ENCODE results near the gene ENKD1.

ENKD1 gene

DNA sequence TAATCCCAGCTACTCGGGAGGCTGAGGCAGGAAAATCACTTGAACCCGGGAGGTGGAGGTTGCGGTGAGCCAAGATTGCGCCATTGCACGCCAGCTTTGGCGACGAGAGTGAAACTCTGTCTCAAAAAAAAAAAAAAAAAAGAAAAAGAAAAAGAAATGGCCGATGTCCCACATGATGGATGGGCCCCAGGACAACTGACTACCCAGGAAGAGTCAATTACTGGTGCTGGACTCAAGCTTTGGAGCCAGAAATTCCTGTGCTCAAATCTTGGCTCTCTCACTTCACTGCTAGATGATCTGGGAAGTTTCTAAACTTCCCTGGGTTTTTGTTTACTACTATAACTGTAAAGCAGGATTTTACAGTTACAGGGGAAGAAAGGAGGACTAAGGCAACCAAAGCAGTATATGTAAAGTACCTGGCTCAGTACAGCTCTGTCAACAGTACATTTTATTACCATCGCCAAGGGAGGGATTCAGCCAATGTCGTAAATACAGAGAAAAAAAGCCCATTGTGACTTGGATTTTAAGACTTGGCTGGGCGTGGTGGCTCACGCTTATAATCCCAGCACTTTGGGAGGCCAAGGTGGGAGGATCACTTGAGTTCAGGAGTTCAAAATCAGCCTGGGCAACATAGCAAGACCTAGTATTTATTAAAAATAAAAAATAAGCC, 11.9 kb upstream of the ENKD1 start:
- no peak for DNase-seq (ENCODE audit: low read depth)

DNA sequence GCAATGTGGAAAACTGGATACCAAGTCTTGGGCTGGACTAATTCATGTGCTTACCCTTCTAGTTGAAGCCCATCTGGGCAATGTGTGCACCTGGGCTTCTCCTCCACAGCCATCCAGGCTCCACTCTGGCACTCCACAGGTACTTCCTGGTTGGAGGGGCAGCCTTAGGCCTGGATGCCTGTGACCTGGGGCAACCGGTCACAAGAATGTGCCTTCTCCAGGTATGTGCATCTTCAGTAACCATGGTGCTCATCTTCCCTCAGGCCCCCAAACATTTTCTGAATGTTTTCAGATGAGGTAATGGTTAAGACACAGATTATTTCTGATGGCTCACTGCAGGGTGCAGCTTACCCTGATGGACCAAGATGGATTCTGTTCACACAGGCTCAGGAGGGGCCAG, 11.2 kb upstream of the ENKD1 start:
- DNase-seq (ENCODE audit: low read depth), result no peak

DNA sequence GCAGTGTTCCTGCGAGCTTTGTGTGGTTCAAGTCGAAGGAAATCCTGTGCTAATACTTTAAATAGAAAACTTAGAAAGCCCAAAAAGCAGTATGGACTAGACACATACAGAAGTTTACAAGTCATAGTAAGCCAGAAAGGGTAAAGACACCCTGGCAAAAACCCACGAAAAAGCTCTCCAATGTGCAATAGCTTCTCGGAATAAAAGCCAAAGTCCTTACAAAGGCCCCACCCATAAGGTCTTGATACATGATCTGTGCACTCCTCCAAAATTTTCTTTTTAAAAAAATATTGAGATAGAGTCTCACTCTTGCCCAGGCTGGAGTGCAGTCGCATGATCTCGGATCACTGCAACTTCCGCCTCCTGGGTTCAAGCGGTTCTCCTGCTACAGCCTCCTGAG, 10.4 kb upstream of the ENKD1 start:
- DNase-seq (ENCODE audit: low read depth), result no peak

- DNase-seq (ENCODE audit: low read depth), result no peak
These were observed 10.0 kb upstream of the ENKD1 start for GRCh38 chr16:67676516-67676915.

DNA sequence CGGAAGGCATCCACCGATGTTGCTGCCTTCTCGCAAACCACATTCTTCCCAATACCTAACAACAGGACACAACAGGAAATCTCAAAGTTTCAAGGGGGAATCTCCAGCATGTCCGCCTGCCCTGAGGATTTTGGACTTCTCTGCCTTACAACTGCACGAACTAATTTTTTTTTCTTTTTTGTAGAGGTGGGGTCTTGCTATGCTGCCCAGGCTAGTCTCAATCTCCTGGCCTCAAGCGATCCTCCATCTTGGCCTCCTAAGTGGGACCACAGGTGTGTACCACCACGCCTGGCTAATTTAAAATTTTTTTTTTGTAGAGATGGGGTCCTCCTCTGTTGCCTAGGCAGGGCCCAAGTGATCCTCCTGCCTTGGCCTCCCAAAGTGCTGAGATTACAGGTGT, 9.4 kb upstream of the ENKD1 start:
- no peak for DNase-seq (ENCODE audit: low read depth)

DNA sequence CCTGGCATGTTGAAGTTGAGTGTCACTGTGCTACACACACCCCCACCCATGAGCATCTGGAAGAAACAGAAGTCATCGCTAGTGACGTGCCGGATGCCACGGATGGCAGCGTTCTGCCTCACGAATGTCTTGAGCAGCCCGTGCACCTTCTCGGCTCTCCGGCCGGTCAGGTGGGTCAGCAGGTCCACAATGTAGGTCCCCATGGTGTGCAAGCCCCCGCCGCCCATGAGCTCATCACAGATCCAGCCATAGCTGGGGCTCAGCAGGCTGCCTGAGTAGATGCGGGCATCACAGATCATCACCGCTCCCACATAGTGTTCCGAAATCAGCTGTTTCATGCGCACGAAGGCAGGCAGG, 9.0 kb upstream of the ENKD1 start:
- no peak for DNase-seq (ENCODE audit: low read depth)

DNA sequence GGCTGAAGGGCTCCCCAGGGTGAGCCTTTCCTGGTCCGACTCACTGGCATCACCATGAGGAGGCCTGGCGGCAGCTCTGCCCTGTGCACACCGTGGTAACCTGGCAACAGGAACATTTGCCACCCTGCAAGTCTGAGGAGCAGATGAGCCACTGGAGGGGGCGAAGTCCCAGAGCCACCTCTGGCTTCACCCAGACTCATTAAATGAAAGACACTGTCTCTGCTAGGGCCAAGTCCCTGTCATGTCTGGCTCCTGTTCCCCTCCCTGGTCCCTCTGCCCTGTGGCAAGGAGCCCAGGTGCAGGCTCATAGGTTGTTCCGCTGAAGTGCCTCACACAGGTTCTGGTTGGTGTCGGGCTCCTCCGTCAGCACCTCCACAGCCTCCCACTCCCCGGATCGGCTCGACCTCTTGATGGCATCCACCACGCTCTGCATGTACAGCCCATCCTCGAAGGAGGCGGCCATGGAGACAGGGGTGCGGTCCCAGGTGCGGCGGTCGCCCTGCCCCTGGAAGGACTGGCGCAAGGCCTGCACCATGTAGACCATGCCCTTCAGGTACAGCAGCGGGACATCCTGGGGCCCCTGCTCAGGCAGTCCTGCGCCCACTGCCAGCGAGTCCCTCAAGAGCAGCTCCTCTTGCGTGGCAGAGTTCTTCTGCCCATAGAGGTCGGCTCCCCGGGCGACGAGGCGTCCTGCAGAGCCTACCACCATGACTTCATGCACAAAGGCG, 8.5 kb upstream of the ENKD1 start:
- DNase-seq (ENCODE audit: low read depth), result no peak

DNA sequence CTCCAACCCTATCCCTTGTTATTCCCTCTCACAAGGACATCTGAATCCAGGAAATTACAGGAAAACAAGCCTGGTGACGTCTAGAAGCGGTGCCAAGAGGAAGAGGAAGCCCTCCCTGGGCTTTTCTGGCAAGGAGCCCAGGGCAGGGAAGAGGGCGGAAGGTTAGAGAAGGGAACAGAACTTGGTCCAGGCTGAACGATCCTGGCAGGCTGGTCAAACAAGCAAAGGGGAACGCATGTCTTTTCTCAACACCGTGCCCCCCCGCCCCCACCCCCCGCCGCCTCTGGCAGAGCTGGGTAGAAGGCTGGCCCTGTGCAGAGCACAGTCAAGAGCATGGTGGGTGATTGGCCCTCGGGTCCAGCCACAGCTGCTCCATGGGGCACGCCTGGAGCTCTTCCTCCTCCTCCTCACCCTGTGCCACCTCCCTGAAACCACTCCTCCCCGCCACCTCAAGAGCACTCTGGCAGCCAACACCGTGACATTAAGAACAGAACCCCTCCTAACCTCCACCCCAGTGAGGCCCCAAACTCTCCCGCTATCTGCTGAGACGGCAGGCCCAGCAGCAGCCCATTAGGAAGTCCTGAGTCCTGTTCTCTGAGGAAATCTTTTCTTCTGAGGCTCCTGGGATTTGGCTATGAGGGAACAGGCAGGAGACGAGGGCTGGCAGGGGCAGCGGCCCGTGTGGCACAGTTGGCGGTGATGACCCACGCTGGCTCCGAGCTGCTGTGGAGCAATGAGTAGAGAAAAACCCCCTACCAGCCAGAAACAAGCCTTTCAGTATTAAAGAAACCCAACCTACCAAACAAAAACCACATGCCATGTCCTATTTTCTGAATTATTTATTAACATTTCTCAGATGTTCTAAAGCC, 7.4 kb upstream of the ENKD1 start:
- no peak for DNase-seq (ENCODE audit: low read depth)

DNA sequence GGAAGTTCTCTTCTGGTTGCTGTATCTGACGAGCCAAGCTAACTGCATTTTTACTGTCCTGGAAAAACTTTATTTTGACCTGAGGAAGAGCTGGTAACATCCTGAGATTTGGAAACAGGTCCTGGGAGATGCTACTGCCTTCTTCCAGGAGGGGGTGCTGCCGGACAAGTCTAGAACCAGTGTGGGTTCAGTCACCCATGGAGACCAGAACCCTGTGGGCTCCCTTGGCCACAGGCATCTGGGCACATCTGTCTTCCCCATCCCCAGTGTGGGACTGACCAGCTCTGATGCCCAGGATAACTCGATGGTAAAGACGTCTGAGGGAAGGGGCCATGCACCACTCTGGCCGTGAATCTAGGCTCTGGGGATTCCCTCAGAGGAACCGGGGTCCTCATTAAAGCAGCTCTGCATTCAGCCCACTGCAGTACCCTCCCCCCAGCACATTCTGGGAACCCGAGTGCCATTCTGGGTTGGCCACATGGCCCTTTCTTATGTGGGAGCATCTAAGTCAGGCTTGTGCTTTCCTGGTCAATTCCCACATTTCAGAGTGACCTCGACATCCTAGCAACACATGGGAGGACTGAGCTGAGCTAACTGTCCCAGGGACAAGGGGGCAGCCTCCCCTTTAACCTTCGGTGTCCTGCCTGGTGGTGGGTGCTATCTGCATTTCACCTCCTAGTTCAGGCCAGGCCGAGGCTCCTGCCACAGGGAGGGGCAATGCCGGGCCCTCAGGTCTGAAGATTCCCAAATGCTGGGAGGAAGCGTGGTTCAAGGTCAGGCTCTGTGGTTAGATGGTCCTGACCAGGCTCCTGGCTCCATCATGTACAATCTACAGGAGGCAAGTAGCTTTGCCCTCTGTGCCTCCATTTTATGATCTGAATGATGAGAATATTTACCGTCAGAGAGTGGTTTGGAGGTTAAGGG, 6.5 kb upstream of the ENKD1 start:
- DNase-seq (ENCODE audit: low read depth), result peak; percentile 47

GRCh38 chr16:67672306-67672705, 5.8 kb upstream of the ENKD1 start:
- no peak for DNase-seq (ENCODE audit: low read depth)

DNA sequence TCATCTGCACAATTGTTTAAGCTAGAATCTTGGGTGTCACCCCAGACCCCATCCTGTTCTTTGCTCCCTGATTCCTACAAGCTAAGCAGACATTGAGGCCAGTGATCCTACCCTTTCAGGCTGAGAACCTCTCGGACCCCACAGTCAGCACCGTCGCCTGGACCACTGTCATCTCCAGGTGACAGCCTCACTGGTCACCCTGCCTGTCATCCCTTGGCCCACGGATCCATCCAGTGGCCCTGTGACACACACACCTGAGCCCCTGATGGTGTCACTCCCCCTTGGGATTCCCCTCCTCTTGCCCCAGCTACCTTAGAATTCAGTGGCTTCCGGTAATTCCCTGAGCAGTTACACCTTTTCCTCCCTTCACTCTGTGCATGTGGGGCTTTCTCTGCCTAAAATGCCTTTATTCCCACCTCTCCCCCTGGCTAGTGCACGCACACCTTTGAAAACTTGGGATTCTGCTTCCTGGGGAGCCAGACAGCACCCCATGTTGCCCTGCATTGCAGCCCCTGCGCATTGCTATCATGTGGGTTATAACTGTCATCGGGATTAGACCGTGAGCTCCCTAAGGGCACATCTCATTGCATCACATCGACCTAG, 3.0 kb upstream of the ENKD1 start:
- DNase-seq (ENCODE audit: low read depth), result no peak

DNA sequence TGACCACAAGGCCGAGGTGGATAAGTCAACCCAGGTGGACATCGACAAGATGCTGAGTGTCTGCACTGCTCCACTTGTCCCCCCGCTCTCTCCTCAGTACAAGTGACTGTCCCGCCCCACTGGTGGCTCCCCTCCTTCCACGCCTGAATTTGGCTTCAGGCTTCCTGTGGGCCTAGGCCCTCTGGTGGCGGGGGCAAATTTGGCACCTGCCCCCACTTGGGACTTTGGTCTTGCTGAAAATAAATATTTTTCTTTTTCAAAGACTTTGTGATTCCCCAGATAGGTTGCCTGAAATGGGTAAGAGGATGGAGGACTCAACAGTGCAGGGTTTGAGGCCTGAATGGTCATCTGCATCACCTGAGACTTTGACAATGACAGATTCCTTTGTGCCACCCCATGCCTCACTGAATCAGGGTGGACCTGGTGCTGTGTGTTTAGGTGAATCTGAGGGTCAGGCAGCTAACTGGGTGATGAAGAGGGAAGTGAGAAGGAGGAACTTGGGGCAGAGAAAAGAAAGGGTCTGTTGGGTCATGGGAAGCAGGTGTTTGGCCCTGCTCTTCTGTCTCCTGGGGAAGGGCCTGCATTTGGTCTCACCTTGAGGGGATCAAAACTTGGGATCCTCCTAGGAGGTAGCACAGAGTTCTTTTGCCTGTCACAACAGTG, 2.1 kb upstream of the ENKD1 start:
- DNase-seq (ENCODE audit: low read depth), result no peak

DNA sequence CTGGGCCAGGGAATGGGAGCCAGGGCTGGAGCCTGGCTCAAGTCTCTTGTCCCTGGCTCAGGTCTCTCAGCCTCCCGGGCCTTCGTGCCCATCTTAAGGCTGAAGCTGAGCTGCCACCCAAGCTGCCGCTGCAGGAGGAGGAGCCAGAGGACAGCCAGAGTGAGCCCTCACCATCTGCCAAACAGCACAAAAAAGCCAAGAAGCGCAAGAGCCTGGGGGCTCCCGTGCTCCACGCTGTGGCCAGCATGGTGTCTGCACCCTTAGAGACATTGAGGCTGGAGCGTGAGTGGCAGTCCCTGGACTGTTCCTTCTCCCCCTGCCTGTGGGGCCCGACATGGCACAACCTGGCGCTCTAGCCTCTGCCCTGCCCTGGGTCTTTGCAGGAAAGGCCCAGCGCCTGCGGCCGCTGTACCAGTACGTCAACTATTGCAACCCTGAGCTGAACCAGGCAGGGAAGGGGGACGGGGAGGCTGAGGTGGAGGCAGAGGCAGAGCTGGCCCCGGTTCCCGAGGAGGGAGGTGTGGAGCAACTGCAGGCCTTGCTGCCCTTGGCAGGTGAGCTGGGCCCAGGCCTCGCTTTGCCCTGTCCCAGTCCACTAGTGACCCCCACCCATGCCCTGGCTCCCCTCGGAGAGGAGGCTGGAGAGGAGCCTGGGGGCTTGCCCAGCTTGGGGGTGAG, 1.4 kb upstream of the ENKD1 start:
- peak; percentile 90 for DNase-seq (ENCODE audit: low read depth)

DNA sequence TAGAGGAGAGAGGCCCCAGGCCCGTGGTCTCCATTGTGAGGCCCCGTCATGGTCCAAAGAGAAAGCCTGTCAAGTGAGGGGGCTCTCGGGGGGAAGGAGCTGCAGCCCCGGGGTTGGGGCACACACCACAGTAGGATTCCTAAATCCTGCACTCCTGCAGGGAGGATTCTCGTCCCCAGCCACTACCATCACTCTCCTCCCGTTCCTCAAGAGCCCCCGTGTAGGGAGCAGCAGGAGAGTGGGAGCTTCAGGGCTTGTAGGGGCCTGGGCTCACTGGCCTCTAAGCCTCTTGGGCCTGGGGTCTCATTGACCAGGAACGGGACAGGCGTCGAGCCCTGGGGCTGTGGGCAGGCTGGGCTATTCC, 885 bp upstream of the ENKD1 start:
- DNase-seq (ENCODE audit: low read depth), result no peak

DNA sequence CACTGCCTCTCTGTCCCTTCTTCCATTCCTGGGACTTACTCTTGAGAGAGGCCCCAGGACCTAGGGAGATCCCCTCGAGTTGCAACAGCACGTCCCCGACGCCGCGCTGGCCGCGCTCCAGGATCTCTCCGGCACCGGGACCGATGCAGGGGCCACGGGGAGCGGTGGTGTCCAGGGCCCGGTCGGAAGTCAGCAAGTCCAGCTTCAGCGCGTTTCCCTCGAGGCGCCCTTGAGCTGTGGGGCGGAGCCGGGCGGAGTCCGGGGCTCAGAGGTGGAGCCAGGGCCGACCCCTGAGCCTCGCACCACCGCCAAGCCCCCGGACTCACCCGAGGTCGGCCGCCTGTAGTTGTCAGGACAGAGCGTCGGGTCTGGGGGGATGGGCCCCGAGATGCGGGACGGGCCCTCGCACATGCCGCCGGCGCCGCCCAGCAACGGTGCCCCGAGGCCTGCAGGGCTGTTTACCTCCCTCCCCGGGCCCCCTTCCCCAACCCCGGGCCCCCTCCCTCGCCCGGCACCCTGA, 458 bp downstream of the ENKD1 start:
- DNase-seq (ENCODE audit: low read depth), result no peak

DNA sequence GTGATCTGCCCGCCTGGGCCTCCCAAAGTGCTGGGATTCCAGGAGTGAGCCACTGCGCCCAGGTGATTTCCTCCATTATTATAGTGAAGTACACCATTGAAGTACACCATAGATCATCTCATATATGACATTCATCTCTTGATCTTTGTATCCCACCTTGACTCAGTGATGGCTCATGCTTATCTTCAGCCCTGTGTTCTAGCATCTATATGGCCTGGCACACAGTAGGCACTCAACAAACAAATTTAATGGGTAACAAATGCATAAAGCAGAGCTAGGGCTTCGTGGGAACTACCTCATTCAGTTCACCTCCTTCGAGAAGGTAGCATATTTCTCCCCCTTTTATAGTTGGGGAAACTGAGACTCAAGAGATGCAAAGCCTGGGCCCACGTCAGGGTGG, 952 bp downstream of the ENKD1 start:
- no peak for DNase-seq (ENCODE audit: low read depth)

GRCh38 chr16:67664871-67665270, 1.7 kb downstream of the ENKD1 start:
- no peak for DNase-seq (ENCODE audit: low read depth)

- DNase-seq (ENCODE audit: low read depth), result no peak
These were observed 2.3 kb downstream of the ENKD1 start for GRCh38 chr16:67664258-67664657.

- no peak for DNase-seq (ENCODE audit: low read depth)
These were observed 2.7 kb downstream of the ENKD1 start for GRCh38 chr16:67663877-67664222.

GRCh38 chr16:67663151-67663876, 3.2 kb downstream of the ENKD1 start:
- DNase-seq (ENCODE audit: low read depth), result no peak

Data from GM04504 (cell line).